PC-9 (cell line): Measurements from ENCODE around the gene NR6A1.

ENCODE experiments used
- EZH2 ChIP-seq: fragments of 200-600 bp; sonication (generic); IDR thresholded peaks from 2 replicates; pipeline ENCODE4 v1.8.0; 2017; ENCODE audit warnings: antibody characterized with exemption, low read depth
- TF ChIP-seq, protein P1 (sequence below): fragments of 200-600 bp; sonication (generic); conservative IDR thresholded peaks from 2 replicates; pipeline ENCODE4 v1.6.1; 2017; ENCODE audit warnings: mixed run types, antibody characterized with exemption, mild to moderate bottlenecking, moderate library complexity

DNA sequence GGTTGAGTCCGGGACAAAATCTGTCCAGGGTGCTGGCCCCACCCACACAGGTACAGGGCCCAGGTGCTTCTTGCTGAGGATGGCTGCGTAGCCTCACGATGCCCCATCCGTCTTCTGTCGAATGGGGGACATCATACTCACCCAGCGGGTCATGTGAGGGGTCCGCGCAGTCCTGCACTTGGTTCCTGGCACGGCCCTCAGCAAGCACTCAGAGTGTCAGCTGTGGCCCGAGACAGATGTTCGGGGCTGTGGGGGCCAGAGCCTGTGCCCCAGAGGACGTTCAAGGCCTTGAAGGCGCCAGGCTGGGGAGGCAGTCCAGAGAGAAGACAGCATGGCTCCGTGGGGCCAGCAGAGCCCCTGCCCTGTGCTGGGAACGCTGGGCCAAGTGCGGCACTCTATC is 291.7 kb downstream of the NR6A1 start:
- TF ChIP-seq EZH2, result no peak
- TF ChIP-seq, protein P1, sequence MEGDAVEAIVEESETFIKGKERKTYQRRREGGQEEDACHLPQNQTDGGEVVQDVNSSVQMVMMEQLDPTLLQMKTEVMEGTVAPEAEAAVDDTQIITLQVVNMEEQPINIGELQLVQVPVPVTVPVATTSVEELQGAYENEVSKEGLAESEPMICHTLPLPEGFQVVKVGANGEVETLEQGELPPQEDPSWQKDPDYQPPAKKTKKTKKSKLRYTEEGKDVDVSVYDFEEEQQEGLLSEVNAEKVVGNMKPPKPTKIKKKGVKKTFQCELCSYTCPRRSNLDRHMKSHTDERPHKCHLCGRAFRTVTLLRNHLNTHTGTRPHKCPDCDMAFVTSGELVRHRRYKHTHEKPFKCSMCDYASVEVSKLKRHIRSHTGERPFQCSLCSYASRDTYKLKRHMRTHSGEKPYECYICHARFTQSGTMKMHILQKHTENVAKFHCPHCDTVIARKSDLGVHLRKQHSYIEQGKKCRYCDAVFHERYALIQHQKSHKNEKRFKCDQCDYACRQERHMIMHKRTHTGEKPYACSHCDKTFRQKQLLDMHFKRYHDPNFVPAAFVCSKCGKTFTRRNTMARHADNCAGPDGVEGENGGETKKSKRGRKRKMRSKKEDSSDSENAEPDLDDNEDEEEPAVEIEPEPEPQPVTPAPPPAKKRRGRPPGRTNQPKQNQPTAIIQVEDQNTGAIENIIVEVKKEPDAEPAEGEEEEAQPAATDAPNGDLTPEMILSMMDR, result no peak
